Measurements from ENCODE around the gene UBE2Z. TPM values are rescaled to one million over a fixed set of nuclear protein-coding genes. Genes with fewer than 3 reads are reported as not detected.
"Not testable (repeated sequence)": the region's sequence is repeated elsewhere in the genome, so short reads cannot be mapped to it uniquely, and the experiment has no call there.

The UBE2Z gene
- total and polyA plus RNA-seq, 2 donors (not counting 1 experiment from before 2014, with no cell fraction given): 56.2 to 121 TPM

DNA sequence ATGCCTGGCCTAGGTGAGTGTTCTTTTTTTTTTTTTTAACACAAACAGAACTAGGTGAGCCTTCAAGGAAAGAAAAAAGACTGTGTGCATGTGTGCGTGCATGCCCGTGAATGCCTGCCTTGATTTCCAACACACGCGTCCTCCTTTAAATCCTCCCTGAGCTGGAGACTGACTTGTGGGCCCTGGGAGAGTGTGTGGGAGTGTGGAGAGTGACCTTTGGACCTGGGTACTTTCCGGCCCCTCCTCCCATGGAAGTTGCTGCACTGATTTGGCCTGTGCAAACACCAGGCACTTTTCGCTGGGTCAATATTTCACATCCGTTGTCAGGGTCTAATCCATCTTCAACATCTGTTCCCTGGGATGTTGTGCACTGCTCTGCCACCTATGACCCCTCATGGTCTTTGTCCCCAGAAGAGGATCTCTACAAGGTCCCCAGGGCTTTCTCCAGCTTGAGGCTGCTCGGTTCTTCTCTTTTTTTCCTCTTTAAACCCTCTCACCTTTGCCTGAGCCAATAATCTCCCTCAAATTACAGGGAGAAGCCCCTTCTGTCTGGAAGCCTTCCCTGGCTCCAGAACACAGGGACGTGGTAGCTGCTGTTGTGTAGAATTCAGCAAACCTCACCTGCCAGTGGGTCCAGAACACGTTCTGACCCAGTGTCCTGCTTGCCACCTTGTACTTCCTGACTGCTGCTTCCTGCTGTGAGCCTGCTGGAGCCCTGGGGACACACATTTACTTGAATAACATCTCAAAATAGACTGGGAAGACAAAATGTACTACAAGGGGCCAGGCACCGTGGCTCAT lies 36.5 kb upstream of the UBE2Z start:
- Histone ChIP-seq H3K4me1 (ENCODE audit: control insufficient read depth in 2 of 2, insufficient read depth in 2 of 2, low read length in 2 of 2) (no peaks in the 10 kb centered on the region), H3K4me2 (replicated peaks; ENCODE audit: low read depth, low read length, poor library complexity, severe bottlenecking) (no peak overlapping the region), H4K20me1 (ENCODE audit: control insufficient read depth, insufficient read depth, low read length, poor library complexity, severe bottlenecking) (no peaks in the 10 kb centered on the region), H2AFZ (ENCODE audit: insufficient read depth, low read depth, low read length, poor library complexity, severe bottlenecking) (no peak overlapping the region), H3K27me3 (replicated peaks in 1 of 4; ENCODE audit: control extremely low read depth in 1 of 4, control insufficient read depth in 3 of 4, insufficient read depth in 4 of 4, low read length in 3 of 4) (no peaks in the 10 kb centered on the region), H3K9me3 (ENCODE audit: control extremely low read depth in 1 of 3, control insufficient read depth in 2 of 3, insufficient read depth in 1 of 3, low read length in 2 of 3) (no peaks in the 10 kb centered on the region), H3K4me3 (ENCODE audit: control extremely low read depth in 1 of 5, extremely low read depth in 1 of 5, insufficient read depth in 1 of 5, low read depth in 2 of 5, low read length in 4 of 5) (no peak overlapping the region), H3K79me2 (ENCODE audit: control insufficient read depth, insufficient read depth, low read length) (no peaks in the 10 kb centered on the region), H3K27ac (ENCODE audit: low read length in 2 of 2) (no peak overlapping the region), H3K36me3 (replicated peaks in 1 of 2; ENCODE audit: control extremely low read depth in 1 of 2, control insufficient read depth in 1 of 2, extremely low read depth in 1 of 2, insufficient read depth in 2 of 2, low read length in 1 of 2) (no peaks in the 10 kb centered on the region), H3K9ac (ENCODE audit: low read length) (no peak overlapping the region)
- intact Hi-C loops (cut with micrococcal nuclease): no loop called here
- TF ChIP-seq EZH2 (IDR thresholded peaks at IDR 0.05; ENCODE audit: borderline replicate concordance, insufficient read depth, low read depth, low read length, poor library complexity, severe bottlenecking): no peak
- TF ChIP-seq, protein P1, sequence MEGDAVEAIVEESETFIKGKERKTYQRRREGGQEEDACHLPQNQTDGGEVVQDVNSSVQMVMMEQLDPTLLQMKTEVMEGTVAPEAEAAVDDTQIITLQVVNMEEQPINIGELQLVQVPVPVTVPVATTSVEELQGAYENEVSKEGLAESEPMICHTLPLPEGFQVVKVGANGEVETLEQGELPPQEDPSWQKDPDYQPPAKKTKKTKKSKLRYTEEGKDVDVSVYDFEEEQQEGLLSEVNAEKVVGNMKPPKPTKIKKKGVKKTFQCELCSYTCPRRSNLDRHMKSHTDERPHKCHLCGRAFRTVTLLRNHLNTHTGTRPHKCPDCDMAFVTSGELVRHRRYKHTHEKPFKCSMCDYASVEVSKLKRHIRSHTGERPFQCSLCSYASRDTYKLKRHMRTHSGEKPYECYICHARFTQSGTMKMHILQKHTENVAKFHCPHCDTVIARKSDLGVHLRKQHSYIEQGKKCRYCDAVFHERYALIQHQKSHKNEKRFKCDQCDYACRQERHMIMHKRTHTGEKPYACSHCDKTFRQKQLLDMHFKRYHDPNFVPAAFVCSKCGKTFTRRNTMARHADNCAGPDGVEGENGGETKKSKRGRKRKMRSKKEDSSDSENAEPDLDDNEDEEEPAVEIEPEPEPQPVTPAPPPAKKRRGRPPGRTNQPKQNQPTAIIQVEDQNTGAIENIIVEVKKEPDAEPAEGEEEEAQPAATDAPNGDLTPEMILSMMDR (IDR thresholded peaks at IDR 0.05): no peak
- ChIA-PET POLR2A (no interaction called here), CTCF (interaction anchor here (23.0 kb wide), 1 partner anchor 61 kb away, joined by 730 read pairs; the partner anchor contains the start of gene TTLL6)
- no peaks in the 10 kb centered on the region for H3K4me1 Mint-ChIP-seq
- H3K27ac Mint-ChIP-seq: no peak overlapping the region
- H3K27me3 Mint-ChIP-seq: peaks cover 3% of the 10 kb centered on the region
- WGBS (ENCODE audit: insufficient coverage): 71% methylated on average over 6 of the region's 11 CpGs
- no peaks in the 10 kb centered on the region for H3K9me3 Mint-ChIP-seq (ENCODE audit: insufficient read depth)
- DNase-seq (no peak), ATAC-seq (ENCODE audit: low read depth) (no peak)
- H3K4me3 Mint-ChIP-seq: no peak overlapping the region

DNA sequence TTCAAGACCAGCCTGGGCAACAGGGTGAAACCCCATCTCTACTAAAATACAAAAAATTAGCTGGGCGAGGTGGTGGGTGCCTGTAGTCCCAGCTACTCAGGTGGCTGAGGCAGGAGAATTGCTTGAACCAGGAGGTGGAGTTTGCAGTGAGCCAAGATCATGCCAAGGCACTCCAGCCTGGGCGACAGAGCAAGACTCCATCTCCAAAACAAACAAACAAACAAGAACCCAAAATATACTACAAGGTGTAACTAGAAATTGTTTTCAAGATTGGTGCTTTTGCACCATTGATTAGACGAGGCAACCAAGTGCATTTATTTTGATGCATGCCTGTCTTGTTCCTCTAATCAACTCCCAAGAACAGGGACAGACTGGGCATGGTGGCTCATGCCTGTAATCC lies 35.8 kb upstream of the UBE2Z start:
- H3K27me3 Mint-ChIP-seq; H3K9me3 Mint-ChIP-seq (ENCODE audit: insufficient read depth); H3K79me2 ChIP-seq (ENCODE audit: control insufficient read depth, insufficient read depth, low read length); H3K27me3 ChIP-seq (replicated peaks in 1 of 4; ENCODE audit: control extremely low read depth in 1 of 4, control insufficient read depth in 3 of 4, insufficient read depth in 4 of 4, low read length in 3 of 4); H3K9ac ChIP-seq (ENCODE audit: low read length); H3K27ac ChIP-seq (ENCODE audit: low read length in 2 of 2); H4K20me1 ChIP-seq (ENCODE audit: control insufficient read depth, insufficient read depth, low read length, poor library complexity, severe bottlenecking); H3K4me3 ChIP-seq (ENCODE audit: control extremely low read depth in 1 of 5, extremely low read depth in 1 of 5, insufficient read depth in 1 of 5, low read depth in 2 of 5, low read length in 4 of 5); intact Hi-C loops (cut with micrococcal nuclease); H3K4me2 ChIP-seq (replicated peaks; ENCODE audit: low read depth, low read length, poor library complexity, severe bottlenecking); H3K9me3 ChIP-seq (ENCODE audit: control extremely low read depth in 1 of 3, control insufficient read depth in 2 of 3, insufficient read depth in 1 of 3, low read length in 2 of 3); DNase-seq; H3K4me1 Mint-ChIP-seq; H2AFZ ChIP-seq (ENCODE audit: insufficient read depth, low read depth, low read length, poor library complexity, severe bottlenecking); H3K36me3 ChIP-seq (replicated peaks in 1 of 2; ENCODE audit: control extremely low read depth in 1 of 2, control insufficient read depth in 1 of 2, extremely low read depth in 1 of 2, insufficient read depth in 2 of 2, low read length in 1 of 2); H3K4me1 ChIP-seq (ENCODE audit: control insufficient read depth in 2 of 2, insufficient read depth in 2 of 2, low read length in 2 of 2); H3K27ac Mint-ChIP-seq; POLR2A ChIA-PET; H3K4me3 Mint-ChIP-seq; ATAC-seq (ENCODE audit: low read depth): not testable (repeated sequence)
- CTCF ChIA-PET: interaction anchor here (1.1 to 23.0 kb wide), 2 partner anchors 24 to 62 kb away, joined by 4 to 730 read pairs; partner anchors contain the start of gene TTLL6
- WGBS (ENCODE audit: insufficient coverage): 100% methylated on average over 1 of the region's 3 CpGs

Measured in B cell (primary cell).